GM21526 (cell line): Measurements from ENCODE around the gene ASS1.
"Not testable (repeated sequence)": the region's sequence is repeated elsewhere in the genome, so short reads cannot be mapped to it uniquely, and the experiment has no call there.

ENCODE experiments used
- ATAC-seq: cut with Tn5 transposase; IDR thresholded peaks from one replicate; pipeline ENCODE4 v1.9.1; 2021; ENCODE audit warnings: moderate library complexity; ENCODE audit not compliant: unreplicated experiment, low FRiP score

The ASS1 gene

GRCh38 chr9:130444565-130445221 lies at the start of gene ASS1:
Gene ASS1, plus strand, starts transcription at chr9:130444961. Its CDS starts 7,268 bp downstream, at chr9:130452229.
- no peak for ATAC-seq

GRCh38 chr9:130395810-130396435 lies 48.8 kb upstream of the ASS1 start:
- no peak for ATAC-seq

- no peak for ATAC-seq
These were observed 48.2 kb upstream of the ASS1 start for GRCh38 chr9:130396581-130396980.

GRCh38 chr9:130398487-130399240 lies 46.1 kb upstream of the ASS1 start:
- no peak for ATAC-seq

- ATAC-seq = no peak
These were observed 45.0 kb upstream of the ASS1 start for GRCh38 chr9:130399768-130400167.

GRCh38 chr9:130400870-130401269 lies 43.9 kb upstream of the ASS1 start:
- ATAC-seq = no peak

GRCh38 chr9:130401742-130402141 lies 43.0 kb upstream of the ASS1 start:
- not testable (repeated sequence) for ATAC-seq

- no peak for ATAC-seq
These were observed 42.5 kb upstream of the ASS1 start for GRCh38 chr9:130402243-130402642.

GRCh38 chr9:130402645-130403440 lies 41.9 kb upstream of the ASS1 start:
- ATAC-seq = no peak

GRCh38 chr9:130405657-130406257 lies 39.0 kb upstream of the ASS1 start:
- ATAC-seq = no peak

GRCh38 chr9:130406278-130406895 lies 38.4 kb upstream of the ASS1 start:
- ATAC-seq = no peak

- no peak for ATAC-seq
These were observed 36.7 kb upstream of the ASS1 start for GRCh38 chr9:130407916-130408663.

GRCh38 chr9:130408669-130409068 lies 36.1 kb upstream of the ASS1 start:
- no peak for ATAC-seq

- ATAC-seq = no peak
These were observed 35.5 kb upstream of the ASS1 start for GRCh38 chr9:130409246-130409645.

- ATAC-seq = no peak
These were observed 34.3 kb upstream of the ASS1 start for GRCh38 chr9:130410443-130410842.

- no peak for ATAC-seq
These were observed 33.2 kb upstream of the ASS1 start for GRCh38 chr9:130411566-130411915.

GRCh38 chr9:130414081-130414731 lies 30.6 kb upstream of the ASS1 start:
- ATAC-seq = no peak

- no peak for ATAC-seq
These were observed 29.6 kb upstream of the ASS1 start for GRCh38 chr9:130414910-130415746.
